ENCODE data around the gene NNMT. TPM values are rescaled to one million over a fixed set of nuclear protein-coding genes. Genes with fewer than 3 reads are reported as not detected.
A peak's percentile ranks its signal among the peaks of the same experiment; 100 is the strongest.

The NNMT gene
- total RNA-seq, 1 experiment from 2014 or later: 2.4 TPM

GRCh38 chr11:114314096-114314495 lies 17.9 kb downstream of the NNMT start:
- Mint-ChIP-seq H3K36me3 (ENCODE audit: insufficient read depth, unreplicated experiment) (no peaks in the 10 kb centered on the region), H3K4me3 (ENCODE audit: unreplicated experiment) (no peak overlapping the region), H3K27ac (ENCODE audit: unreplicated experiment) (no peak overlapping the region), H3K9me3 (ENCODE audit: unreplicated experiment) (no peaks in the 10 kb centered on the region), H3K27me3 (ENCODE audit: insufficient read depth, unreplicated experiment) (peaks cover 3% of the 10 kb centered on the region), H3K4me1 (ENCODE audit: low read depth, unreplicated experiment) (peaks cover 14% of the 10 kb centered on the region)
- H3K4me1 ChIP-seq: peaks cover 20% of the 10 kb centered on the region
- H3K4me3 ChIP-seq (ENCODE audit: low read depth, low read length): no peak overlapping the region
- CTCF ChIA-PET: no interaction called here
- H3K36me3 ChIP-seq (ENCODE audit: control insufficient read depth, insufficient read depth, low read length): no peaks in the 10 kb centered on the region
- POLR2A ChIA-PET: no interaction called here
- H3K9me3 ChIP-seq: peaks cover 6% of the 10 kb centered on the region; the same call in 1 of the 2 replicates
- no peaks in the 10 kb centered on the region for H3K27me3 ChIP-seq (replicated peaks; ENCODE audit: control insufficient read depth, insufficient read depth, low read length)
- DNase-seq: no peak
- TF ChIP-seq CTCF (IDR thresholded peaks at IDR 0.05; ENCODE audit: insufficient read depth in 1 of 2, low read depth in 1 of 2, low read length in 1 of 2, severe bottlenecking in 1 of 2, unreplicated experiment in 1 of 2): no peak
- no TSS peak for BruUV-seq (replicated peaks)
- intact Hi-C loops (cut with micrococcal nuclease; ENCODE audit: unreplicated experiment): no loop called here

GRCh38 chr11:114315749-114316368 lies 19.7 kb downstream of the NNMT start:
- DNase-seq: peak; percentile 84 to 87
- Histone ChIP-seq H3K4me3 (ENCODE audit: low read depth, low read length) (no peak overlapping the region), H3K4me1 (peaks cover 20% of the 10 kb centered on the region), H3K36me3 (ENCODE audit: control insufficient read depth, insufficient read depth, low read length) (no peaks in the 10 kb centered on the region), H3K27me3 (replicated peaks; ENCODE audit: control insufficient read depth, insufficient read depth, low read length) (no peaks in the 10 kb centered on the region), H3K9me3 (no peaks in the 10 kb centered on the region)
- Mint-ChIP-seq H3K4me1 (ENCODE audit: low read depth, unreplicated experiment) (peaks cover 14% of the 10 kb centered on the region), H3K27me3 (ENCODE audit: insufficient read depth, unreplicated experiment) (peaks cover 3% of the 10 kb centered on the region), H3K4me3 (ENCODE audit: unreplicated experiment) (no peak overlapping the region), H3K27ac (ENCODE audit: unreplicated experiment) (no peak overlapping the region), H3K36me3 (ENCODE audit: insufficient read depth, unreplicated experiment) (no peaks in the 10 kb centered on the region), H3K9me3 (ENCODE audit: unreplicated experiment) (no peaks in the 10 kb centered on the region)
- BruUV-seq (replicated peaks): no TSS peak
- intact Hi-C loops (cut with micrococcal nuclease; ENCODE audit: unreplicated experiment): loop anchor here (1.0 to 2.0 kb wide), 3 partner anchors 25 to 125 kb away; no protein-coding TSS in a partner anchor
- no peak for TF ChIP-seq CTCF (IDR thresholded peaks at IDR 0.05; ENCODE audit: insufficient read depth in 1 of 2, low read depth in 1 of 2, low read length in 1 of 2, severe bottlenecking in 1 of 2, unreplicated experiment in 1 of 2)
- POLR2A ChIA-PET: interaction anchor here (0.6 kb wide), 1 partner anchor 755 kb away, joined by 4 read pairs; no protein-coding TSS in a partner anchor
- CTCF ChIA-PET: interaction anchor here (0.6 to 1.4 kb wide), 9 partner anchors 9 to 243 kb away, joined by 3 to 7 read pairs (median 5); no protein-coding TSS in a partner anchor

- no peaks in the 10 kb centered on the region for H3K9me3 Mint-ChIP-seq (ENCODE audit: unreplicated experiment)
- H3K27me3 Mint-ChIP-seq (ENCODE audit: insufficient read depth, unreplicated experiment): peaks cover 3% of the 10 kb centered on the region
- H3K9me3 ChIP-seq: no peaks in the 10 kb centered on the region
- POLR2A ChIA-PET: no interaction called here
- peaks cover 14% of the 10 kb centered on the region for H3K4me1 Mint-ChIP-seq (ENCODE audit: low read depth, unreplicated experiment)
- CTCF ChIA-PET: interaction anchor here (0.9 to 1.4 kb wide), 4 partner anchors 13 to 55 kb away, joined by 3 to 7 read pairs (median 6); no protein-coding TSS in a partner anchor
- no peaks in the 10 kb centered on the region for H3K36me3 Mint-ChIP-seq (ENCODE audit: insufficient read depth, unreplicated experiment)
- no peak overlapping the region for H3K4me3 Mint-ChIP-seq (ENCODE audit: unreplicated experiment)
- H3K4me3 ChIP-seq (ENCODE audit: low read depth, low read length): no peak overlapping the region
- no TSS peak for BruUV-seq (replicated peaks)
- intact Hi-C loops (cut with micrococcal nuclease; ENCODE audit: unreplicated experiment): loop anchor here (1.0 to 2.0 kb wide), 4 partner anchors 24 to 445 kb away; no protein-coding TSS in a partner anchor
- H3K27me3 ChIP-seq (replicated peaks; ENCODE audit: control insufficient read depth, insufficient read depth, low read length): no peaks in the 10 kb centered on the region
- H3K36me3 ChIP-seq (ENCODE audit: control insufficient read depth, insufficient read depth, low read length): no peaks in the 10 kb centered on the region
- no peak overlapping the region for H3K27ac Mint-ChIP-seq (ENCODE audit: unreplicated experiment)
- TF ChIP-seq CTCF (IDR thresholded peaks at IDR 0.05; ENCODE audit: insufficient read depth in 1 of 2, low read depth in 1 of 2, low read length in 1 of 2, severe bottlenecking in 1 of 2, unreplicated experiment in 1 of 2): no peak
- no peak for DNase-seq
- H3K4me1 ChIP-seq: peaks cover 20% of the 10 kb centered on the region
Measured at GRCh38 chr11:114316980-114317786, 21.0 kb downstream of the NNMT start.
